Measurements from ENCODE around the gene CREB3L2.

GRCh38 chr7:137990251-137990941 is 11.5 kb downstream of the CREB3L2 start:
- no peak for TF ChIP-seq POLR2A (IDR thresholded peaks at IDR 0.05)
- no peak for TF ChIP-seq CTCF (IDR thresholded peaks at IDR 0.05)
- TF ChIP-seq EP300 (IDR thresholded peaks at IDR 0.05) = no peak
- TF ChIP-seq POLR2AphosphoS5 (IDR thresholded peaks at IDR 0.05) = peak; percentile 52 to 68 (median 62)
